Measurements from ENCODE around the gene PFKFB4. TPM values are rescaled to one million over a fixed set of nuclear protein-coding genes. Genes with fewer than 3 reads are reported as not detected.

Gene PFKFB4
- total and polyA plus RNA-seq, 2 donors (not counting 1 experiment from before 2014, with no cell fraction given), result 1.3 to 3.3 TPM

- peaks cover 35% of the 10 kb centered on the region for H4K20me1 ChIP-seq (ENCODE audit: control insufficient read depth, insufficient read depth, low read length, poor library complexity, severe bottlenecking)
- CTCF ChIA-PET, result interaction anchor here (0.8 to 17.7 kb wide), 4 partner anchors 8 to 39 kb away, joined by 3 to 240 read pairs (median 4); partner anchors contain the start of gene SHISA5
- 94% methylated on average over 8 of the region's 8 CpGs for WGBS (ENCODE audit: insufficient coverage)
- peaks cover 63% of the 10 kb centered on the region for H3K4me1 Mint-ChIP-seq
- no peak for DNase-seq
- POLR2A ChIA-PET, result no interaction called here
- H3K36me3 ChIP-seq (replicated peaks in 1 of 2; ENCODE audit: control extremely low read depth in 1 of 2, control insufficient read depth in 1 of 2, extremely low read depth in 1 of 2, insufficient read depth in 2 of 2, low read length in 1 of 2), result peaks cover 0 to 37% of the 10 kb centered on the region in 2 experiments
- no peaks in the 10 kb centered on the region for H3K9me3 Mint-ChIP-seq (ENCODE audit: insufficient read depth)
- TF ChIP-seq, protein P1, sequence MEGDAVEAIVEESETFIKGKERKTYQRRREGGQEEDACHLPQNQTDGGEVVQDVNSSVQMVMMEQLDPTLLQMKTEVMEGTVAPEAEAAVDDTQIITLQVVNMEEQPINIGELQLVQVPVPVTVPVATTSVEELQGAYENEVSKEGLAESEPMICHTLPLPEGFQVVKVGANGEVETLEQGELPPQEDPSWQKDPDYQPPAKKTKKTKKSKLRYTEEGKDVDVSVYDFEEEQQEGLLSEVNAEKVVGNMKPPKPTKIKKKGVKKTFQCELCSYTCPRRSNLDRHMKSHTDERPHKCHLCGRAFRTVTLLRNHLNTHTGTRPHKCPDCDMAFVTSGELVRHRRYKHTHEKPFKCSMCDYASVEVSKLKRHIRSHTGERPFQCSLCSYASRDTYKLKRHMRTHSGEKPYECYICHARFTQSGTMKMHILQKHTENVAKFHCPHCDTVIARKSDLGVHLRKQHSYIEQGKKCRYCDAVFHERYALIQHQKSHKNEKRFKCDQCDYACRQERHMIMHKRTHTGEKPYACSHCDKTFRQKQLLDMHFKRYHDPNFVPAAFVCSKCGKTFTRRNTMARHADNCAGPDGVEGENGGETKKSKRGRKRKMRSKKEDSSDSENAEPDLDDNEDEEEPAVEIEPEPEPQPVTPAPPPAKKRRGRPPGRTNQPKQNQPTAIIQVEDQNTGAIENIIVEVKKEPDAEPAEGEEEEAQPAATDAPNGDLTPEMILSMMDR (IDR thresholded peaks at IDR 0.05), result no peak
- TF ChIP-seq EZH2 (IDR thresholded peaks at IDR 0.05; ENCODE audit: borderline replicate concordance, insufficient read depth, low read depth, low read length, poor library complexity, severe bottlenecking), result no peak
- H2AFZ ChIP-seq (ENCODE audit: insufficient read depth, low read depth, low read length, poor library complexity, severe bottlenecking), result no peak overlapping the region
- H3K4me3 Mint-ChIP-seq, result peak overlapping the region; percentile 94
- peak overlapping the region; percentile 80 for H3K27ac Mint-ChIP-seq
- H3K4me1 ChIP-seq (ENCODE audit: control insufficient read depth in 2 of 2, insufficient read depth in 2 of 2, low read length in 2 of 2), result peaks cover 64 to 74% of the 10 kb centered on the region in 2 donors
- intact Hi-C loops (cut with micrococcal nuclease), result loop anchor here (10.0 kb wide), 1 partner anchor 216 kb away; the partner anchor contains the start of gene NCKIPSD
- no peak overlapping the region for H3K9ac ChIP-seq (ENCODE audit: low read length)
- peak overlapping the region in 1 of 2 donors; percentile 99 for H3K27ac ChIP-seq (ENCODE audit: low read length in 2 of 2)
- ATAC-seq (ENCODE audit: low read depth), result no peak
- no peaks in the 10 kb centered on the region for H3K27me3 ChIP-seq (replicated peaks in 1 of 4; ENCODE audit: control extremely low read depth in 1 of 4, control insufficient read depth in 3 of 4, insufficient read depth in 4 of 4, low read length in 3 of 4)
- no peaks in the 10 kb centered on the region for H3K27me3 Mint-ChIP-seq
- peaks cover 80% of the 10 kb centered on the region for H3K79me2 ChIP-seq (ENCODE audit: control insufficient read depth, insufficient read depth, low read length)
- peak overlapping the region; percentile 95 for H3K4me2 ChIP-seq (replicated peaks; ENCODE audit: low read depth, low read length, poor library complexity, severe bottlenecking)
- H3K9me3 ChIP-seq (ENCODE audit: control extremely low read depth in 1 of 3, control insufficient read depth in 2 of 3, insufficient read depth in 1 of 3, low read length in 2 of 3), result no peaks in the 10 kb centered on the region
- no peak overlapping the region for H3K4me3 ChIP-seq (ENCODE audit: control extremely low read depth in 1 of 5, extremely low read depth in 1 of 5, insufficient read depth in 1 of 5, low read depth in 2 of 5, low read length in 4 of 5)
Observed at GRCh38 chr3:48468329-48468731, 88.3 kb downstream of the PFKFB4 start.

Small RNA genes within 50 kb of the gene (small RNA-seq; reads per million reads assigned to genes)
- gene MIR6823 (ENCODE audit: insufficient read length, low read depth, low replicate concordance), result not detected

Other genes starting within 250 kb of the PFKFB4 start
- gene SPINK8, start 223.1 kb downstream of the PFKFB4 start, total RNA-seq, result not detected in 2 replicates
- not detected in 2 replicates for gene SPINK8, start 223.1 kb downstream of the PFKFB4 start, polyA plus RNA-seq
- gene FBXW12, start 184.6 kb downstream of the PFKFB4 start, total RNA-seq, result not detected in 2 replicates
- gene FBXW12, start 184.6 kb downstream of the PFKFB4 start, polyA plus RNA-seq, result not detected in 2 replicates
- gene PLXNB1, start 126.7 kb downstream of the PFKFB4 start, total RNA-seq, result 3.9 and 5.0 TPM in 2 replicates
- 0.95 and 1.6 TPM in 2 replicates for gene PLXNB1, start 126.7 kb downstream of the PFKFB4 start, polyA plus RNA-seq
- 5.0 and 6.2 TPM in 2 replicates for gene CCDC51, start 116.7 kb downstream of the PFKFB4 start, total RNA-seq
- 4.5 and 5.9 TPM in 2 replicates for gene CCDC51, start 116.7 kb downstream of the PFKFB4 start, polyA plus RNA-seq
- gene TMA7, start 116.5 kb downstream of the PFKFB4 start, total RNA-seq, result 185 and 194 TPM in 2 replicates
- 169 and 191 TPM in 2 replicates for gene TMA7, start 116.5 kb downstream of the PFKFB4 start, polyA plus RNA-seq
- gene ATRIP, start 110.1 kb downstream of the PFKFB4 start, total RNA-seq, result 11.6 and 14.3 TPM in 2 replicates
- gene ATRIP, start 110.1 kb downstream of the PFKFB4 start, polyA plus RNA-seq, result 10.5 and 12.6 TPM in 2 replicates
- gene SHISA5, start 52.6 kb downstream of the PFKFB4 start, total RNA-seq, result 145 and 147 TPM in 2 replicates
- 133 and 183 TPM in 2 replicates for gene SHISA5, start 52.6 kb downstream of the PFKFB4 start, polyA plus RNA-seq
- not detected in 2 replicates for gene UCN2, start 7.0 kb upstream of the PFKFB4 start, total RNA-seq
- gene UCN2, start 7.0 kb upstream of the PFKFB4 start, polyA plus RNA-seq, result not detected in 2 replicates
- 2.1 and 3.3 TPM in 2 replicates for gene COL7A1, start 38.5 kb upstream of the PFKFB4 start, total RNA-seq
- gene COL7A1, start 38.5 kb upstream of the PFKFB4 start, polyA plus RNA-seq, result 0.75 and 2.9 TPM in 2 replicates
- 98.9 and 99.9 TPM in 2 replicates for gene UQCRC1, start 52.8 kb upstream of the PFKFB4 start, total RNA-seq
- 132 and 195 TPM in 2 replicates for gene UQCRC1, start 52.8 kb upstream of the PFKFB4 start, polyA plus RNA-seq
- gene TMEM89, start 65.0 kb upstream of the PFKFB4 start, total RNA-seq, result not detected in 2 replicates
- gene TMEM89, start 65.0 kb upstream of the PFKFB4 start, polyA plus RNA-seq, result not detected in 2 replicates
- 26.7 and 30.6 TPM in 2 replicates for gene SLC26A6, start 78.7 kb upstream of the PFKFB4 start, total RNA-seq
- gene SLC26A6, start 78.7 kb upstream of the PFKFB4 start, polyA plus RNA-seq, result 22.5 and 24.0 TPM in 2 replicates
- gene CELSR3, start 106.1 kb upstream of the PFKFB4 start, total RNA-seq, result 2.5 and 2.8 TPM in 2 replicates
- 1.2 and 2.4 TPM in 2 replicates for gene CELSR3, start 106.1 kb upstream of the PFKFB4 start, polyA plus RNA-seq
- gene NCKIPSD, start 129.1 kb upstream of the PFKFB4 start, total RNA-seq, result 19.1 and 19.7 TPM in 2 replicates
- 14.6 and 24.6 TPM in 2 replicates for gene NCKIPSD, start 129.1 kb upstream of the PFKFB4 start, polyA plus RNA-seq
- 138 and 140 TPM in 2 replicates for gene IP6K2, start 160.4 kb upstream of the PFKFB4 start, total RNA-seq
- 132 and 158 TPM in 2 replicates for gene IP6K2, start 160.4 kb upstream of the PFKFB4 start, polyA plus RNA-seq

Measured in B cell (primary cell).